Loucy (cell line): ENCODE results near the gene DBN1.
A peak's percentile ranks its signal among the peaks of the same experiment; 100 is the strongest.

ENCODE experiments used
- CTCF ChIP-seq: fragments of 200-600 bp; sonication (generic); conservative IDR thresholded peaks from 2 replicates; pipeline ENCODE4 v1.5.1; 2014; ENCODE audit warnings: mild to moderate bottlenecking, antibody characterized with exemption, low read length
- EZH2phosphoT487 ChIP-seq: fragments of 200-600 bp; IDR thresholded peaks from 2 replicates; pipeline ENCODE4 v1.6.1; 2018; ENCODE audit warnings: antibody characterized with exemption, mild to moderate bottlenecking, moderate library complexity, borderline replicate concordance

- TF ChIP-seq CTCF (peak; percentile 60), EZH2phosphoT487 (no peak)
These were observed 18.9 kb downstream of the DBN1 start for GRCh38 chr5:177454397-177455035.
